NK-92 (cell line): ENCODE measurements around the gene FGF22.

Experiments used
- DNase-seq: peaks from one replicate; lab custom pipeline; 2025; ENCODE audit not compliant: unreplicated experiment; lab: John Stamatoyannopoulos, UW

FGF22 gene

GRCh38 chr19:642767-643727, 3.4 kb downstream of the FGF22 start:
- DNase-seq: no peak

- DNase-seq: no peak
Measured at GRCh38 chr19:643736-644135, 4.1 kb downstream of the FGF22 start.

GRCh38 chr19:644363-644762, 4.7 kb downstream of the FGF22 start:
- no peak for DNase-seq

GRCh38 chr19:644789-645188, 5.1 kb downstream of the FGF22 start:
- no peak for DNase-seq

GRCh38 chr19:645912-646778, 6.5 kb downstream of the FGF22 start:
- no peak for DNase-seq

- DNase-seq: no peak
Measured at GRCh38 chr19:646779-647565, 7.3 kb downstream of the FGF22 start.

- DNase-seq: no peak
Measured at GRCh38 chr19:647566-648284, 8.0 kb downstream of the FGF22 start.

- no peak for DNase-seq
Measured at GRCh38 chr19:648305-648704, 8.6 kb downstream of the FGF22 start.

- no peak for DNase-seq
Measured at GRCh38 chr19:648904-649801, 9.5 kb downstream of the FGF22 start.

GRCh38 chr19:650121-650520, 10.4 kb downstream of the FGF22 start:
- no peak for DNase-seq

- no peak for DNase-seq
Measured at GRCh38 chr19:651114-651818, 11.6 kb downstream of the FGF22 start.

GRCh38 chr19:651991-652390, 12.3 kb downstream of the FGF22 start:
- no peak for DNase-seq

GRCh38 chr19:652467-653389, 13.0 kb downstream of the FGF22 start:
- DNase-seq: no peak

- no peak for DNase-seq
Measured at GRCh38 chr19:653425-653824, 13.7 kb downstream of the FGF22 start.

GRCh38 chr19:655691-656090, 16.0 kb downstream of the FGF22 start:
- DNase-seq: no peak

- DNase-seq: no peak
Measured at GRCh38 chr19:656751-657559, 17.3 kb downstream of the FGF22 start.

- no peak for DNase-seq
Measured at GRCh38 chr19:657611-658010, 17.9 kb downstream of the FGF22 start.
